Esophagus muscularis mucosa (tissue), 4 donors: ENCODE results near the gene SMIM45.

Source experiments
- CTCF ChIP-seq, 3 experiments: fragments of 200-600 bp in 2 of 3; fragments of 450-650 bp in 1 of 3; sonication (generic) in 2 of 3; IDR thresholded peaks; one replicate each; pipeline ENCODE4 v1.5.1; 2017 to 2019; ENCODE audit warnings: antibody characterized with exemption in 3 of 3, mild to moderate bottlenecking in 2 of 3, moderate library complexity in 1 of 3
- EP300 ChIP-seq: sonication (generic); formaldehyde crosslinking; IDR thresholded peaks from one replicate; pipeline ENCODE4 v1.6.1; 2017; ENCODE audit warnings: antibody characterized with exemption
- POLR2A ChIP-seq: fragments of 450-650 bp; IDR thresholded peaks from one replicate; pipeline ENCODE4 v1.6.1; 2017; ENCODE audit warnings: antibody characterized with exemption, moderate library complexity, mild to moderate bottlenecking, low read depth
- POLR2AphosphoS5 ChIP-seq, 2 donors: sonication (generic); formaldehyde crosslinking; IDR thresholded peaks; one replicate each; pipeline ENCODE4 v1.6.1; 2017; ENCODE audit warnings: antibody characterized with exemption in 2 of 2

- TF ChIP-seq POLR2A (no peak), CTCF (IDR thresholded peaks at IDR 0.05) (no peak), POLR2AphosphoS5 (IDR thresholded peaks at IDR 0.05) (no peak), EP300 (no peak)
Measured at GRCh38 chr22:41913842-41914534, 38.0 kb upstream of the SMIM45 start.
